GM23338 (cell line): ENCODE measurements around the gene EPB41L4A.

Experiments used
- EZH2 ChIP-seq: fragments of 200-600 bp; sonication (generic); IDR thresholded peaks from one replicate; pipeline ENCODE4 v1.8.0; 2017; ENCODE audit warnings: antibody characterized with exemption, mild to moderate bottlenecking, low read depth; ENCODE audit not compliant: unreplicated experiment
- EZH2phosphoT487 ChIP-seq: fragments of 200-600 bp; sonication (generic); IDR thresholded peaks from one replicate; pipeline ENCODE4 v1.8.1; 2018; ENCODE audit warnings: antibody characterized with exemption; ENCODE audit not compliant: unreplicated experiment
- JUNB ChIP-seq: IDR thresholded peaks from one replicate; pipeline ENCODE4 v1.6.1; 2016; ENCODE audit warnings: antibody characterized with exemption; ENCODE audit not compliant: unreplicated experiment
- REST ChIP-seq: IDR thresholded peaks from one replicate; pipeline ENCODE4 v1.6.1; 2018; ENCODE audit warnings: antibody characterized with exemption; ENCODE audit not compliant: unreplicated experiment
- TF ChIP-seq, protein P1 (sequence below), 2 experiments: fragments of 200-600 bp in 1 of 2; sonication (generic) in 1 of 2; conservative IDR thresholded peaks; 2 replicates each; pipeline versions ENCODE4 v1.5.1 to v1.6.1; 2016 to 2017; ENCODE audit warnings: antibody characterized with exemption in 2 of 2, low read depth in 2 of 2, mild to moderate bottlenecking in 2 of 2, moderate library complexity in 1 of 2

GRCh38 chr5:112388739-112389138, 30.3 kb downstream of the EPB41L4A start:
- TF ChIP-seq, protein P1, sequence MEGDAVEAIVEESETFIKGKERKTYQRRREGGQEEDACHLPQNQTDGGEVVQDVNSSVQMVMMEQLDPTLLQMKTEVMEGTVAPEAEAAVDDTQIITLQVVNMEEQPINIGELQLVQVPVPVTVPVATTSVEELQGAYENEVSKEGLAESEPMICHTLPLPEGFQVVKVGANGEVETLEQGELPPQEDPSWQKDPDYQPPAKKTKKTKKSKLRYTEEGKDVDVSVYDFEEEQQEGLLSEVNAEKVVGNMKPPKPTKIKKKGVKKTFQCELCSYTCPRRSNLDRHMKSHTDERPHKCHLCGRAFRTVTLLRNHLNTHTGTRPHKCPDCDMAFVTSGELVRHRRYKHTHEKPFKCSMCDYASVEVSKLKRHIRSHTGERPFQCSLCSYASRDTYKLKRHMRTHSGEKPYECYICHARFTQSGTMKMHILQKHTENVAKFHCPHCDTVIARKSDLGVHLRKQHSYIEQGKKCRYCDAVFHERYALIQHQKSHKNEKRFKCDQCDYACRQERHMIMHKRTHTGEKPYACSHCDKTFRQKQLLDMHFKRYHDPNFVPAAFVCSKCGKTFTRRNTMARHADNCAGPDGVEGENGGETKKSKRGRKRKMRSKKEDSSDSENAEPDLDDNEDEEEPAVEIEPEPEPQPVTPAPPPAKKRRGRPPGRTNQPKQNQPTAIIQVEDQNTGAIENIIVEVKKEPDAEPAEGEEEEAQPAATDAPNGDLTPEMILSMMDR (conservative IDR thresholded peaks at IDR 0.05; ENCODE audit: low read depth in 2 of 2), result no peak
- TF ChIP-seq EZH2 (no peak), EZH2phosphoT487 (no peak), JUNB (no peak), REST (no peak)
